M059J (cell line): ENCODE results near the gene ESYT2. TPM values are rescaled to one million over a fixed set of nuclear protein-coding genes. Genes with fewer than 3 reads are reported as not detected.

Experiments used
- DNase-seq: peaks from one replicate; pipeline ENCODE4 v3.0.0-alpha.2; 2012; ENCODE audit warnings: low read depth
- total RNA-seq: library from RNA; depleted of rRNA; stranded (reverse); fragments of >200 nt; shearing (Covaris generic); gene quantifications from 2 replicates; pipeline ENCODE4 v1.2.3, GENCODE V29; 2014

The ESYT2 gene
- total RNA-seq, 1 experiment from 2014 or later = 69.8 TPM

DNA sequence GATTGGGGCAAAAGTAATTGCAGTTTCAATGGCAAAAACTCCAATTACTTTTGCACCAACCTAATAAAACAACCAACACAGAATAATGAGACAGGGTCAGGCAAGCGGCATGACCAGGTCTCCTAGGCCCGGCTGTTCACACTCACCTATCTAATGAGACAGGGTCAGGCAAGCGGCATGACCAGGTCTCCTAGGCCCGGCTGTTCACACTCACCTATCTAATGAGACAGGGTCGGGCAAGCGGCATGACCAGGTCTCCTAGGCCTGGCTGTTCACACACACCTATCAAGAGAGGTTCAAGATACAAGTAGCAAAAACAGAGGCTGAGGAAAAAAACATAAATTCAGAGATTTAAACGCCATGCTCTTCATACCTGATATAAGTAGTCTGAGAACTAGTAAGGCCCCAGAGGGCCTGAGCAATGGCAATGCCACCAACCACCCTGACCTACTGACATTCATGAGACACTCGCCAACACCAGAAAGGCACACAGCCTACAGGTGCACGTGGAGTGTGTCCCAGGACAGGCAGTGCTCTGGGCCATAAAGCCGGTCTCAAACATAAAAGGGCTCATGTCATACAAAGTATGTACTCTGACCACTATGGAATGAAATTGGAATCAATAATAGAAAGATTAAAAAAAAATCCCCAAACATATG is 84.1 kb downstream of the ESYT2 start:
- DNase-seq = no peak

DNA sequence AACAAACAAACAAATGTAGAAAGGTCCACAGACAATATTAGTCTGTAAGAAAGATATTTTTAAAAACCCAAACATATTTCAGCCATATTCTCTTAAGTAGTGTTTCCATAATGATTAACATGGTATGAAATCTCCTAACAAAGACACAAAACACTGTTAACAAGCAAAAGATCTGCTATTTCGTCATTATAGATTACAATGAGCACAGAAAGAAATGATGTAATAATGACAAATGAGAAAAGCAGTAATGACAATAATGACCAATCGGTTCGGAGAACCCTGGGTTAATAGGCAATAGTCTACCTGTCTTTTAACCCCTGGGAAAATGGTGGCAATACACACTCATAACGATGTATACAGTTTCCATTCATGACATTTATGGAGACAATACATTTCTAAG is 85.2 kb downstream of the ESYT2 start:
- no peak for DNase-seq

DNA sequence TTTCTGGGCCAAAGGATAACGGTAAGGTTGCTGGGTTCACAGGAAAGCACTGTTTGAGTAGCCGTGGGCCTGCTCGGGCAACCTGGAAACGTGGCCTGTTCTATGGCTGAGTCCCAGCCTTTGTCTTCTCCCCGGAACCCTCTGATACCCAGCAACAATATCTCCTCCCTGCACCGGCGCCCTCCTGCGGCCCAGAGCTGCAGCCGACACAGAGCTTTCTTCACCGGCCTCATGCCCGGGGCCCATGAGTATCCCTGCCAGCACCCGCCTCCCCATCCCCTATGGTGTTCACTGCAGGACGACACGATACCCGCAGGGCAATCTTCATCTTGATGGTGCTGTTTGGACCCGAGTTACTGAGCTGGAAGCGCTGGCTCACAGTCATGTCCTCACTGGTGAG is 86.1 kb downstream of the ESYT2 start:
- DNase-seq = no peak

DNA sequence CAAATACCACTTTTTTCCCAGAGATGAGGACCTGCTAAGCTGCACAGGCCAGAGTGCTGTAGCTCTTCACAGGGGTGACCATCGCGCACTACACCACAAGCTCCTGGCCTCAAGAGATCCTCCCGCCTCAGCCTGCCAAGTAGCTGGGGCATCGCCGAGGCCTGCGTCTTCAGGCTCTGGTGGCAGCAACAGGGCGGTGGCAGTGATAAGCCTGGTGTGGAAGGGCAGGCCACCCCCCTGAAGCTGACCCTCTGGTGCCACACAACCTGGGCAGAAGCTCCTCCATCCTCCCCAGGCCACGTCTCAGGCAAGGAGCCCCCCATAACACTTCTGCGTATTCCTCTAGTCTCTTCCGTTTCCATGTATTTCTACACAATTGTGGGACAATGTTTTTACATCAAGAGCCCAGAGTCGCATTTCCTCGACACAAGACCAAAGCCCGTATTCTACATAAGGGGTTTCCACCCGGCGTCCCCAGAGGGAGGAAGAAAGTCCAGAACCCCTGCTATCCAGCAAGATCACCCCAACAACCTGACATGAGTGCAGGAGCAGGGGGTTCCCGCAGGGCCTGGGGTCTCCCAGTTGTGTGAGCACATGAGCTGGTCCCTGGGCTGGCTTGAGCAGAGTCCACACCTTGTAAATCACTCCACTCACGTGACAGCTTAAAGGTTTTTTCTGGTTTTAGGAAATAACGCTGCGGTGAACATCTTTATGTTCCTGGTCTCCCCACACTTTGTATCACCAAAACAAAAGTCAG is 87.1 kb downstream of the ESYT2 start:
- DNase-seq = peak; percentile 19

DNA sequence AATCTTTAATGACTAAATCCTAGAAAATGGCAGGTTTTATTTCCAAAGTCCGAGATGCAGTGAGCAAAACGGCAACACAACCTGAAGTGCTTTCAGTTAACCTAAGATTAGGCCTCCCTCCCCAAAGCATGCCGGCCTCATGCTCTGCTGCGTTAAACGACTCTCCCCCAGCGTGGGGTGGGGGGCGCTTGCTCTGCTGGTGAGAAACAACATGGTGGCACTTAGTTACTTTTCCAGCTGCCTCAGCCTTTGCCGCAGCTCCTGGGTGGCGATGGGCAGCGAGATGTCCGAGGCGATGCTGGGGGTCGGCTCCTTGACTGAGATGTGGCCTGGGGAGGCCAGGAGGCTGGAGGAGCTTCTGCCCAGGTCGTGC is 88.0 kb downstream of the ESYT2 start:
- no peak for DNase-seq

DNA sequence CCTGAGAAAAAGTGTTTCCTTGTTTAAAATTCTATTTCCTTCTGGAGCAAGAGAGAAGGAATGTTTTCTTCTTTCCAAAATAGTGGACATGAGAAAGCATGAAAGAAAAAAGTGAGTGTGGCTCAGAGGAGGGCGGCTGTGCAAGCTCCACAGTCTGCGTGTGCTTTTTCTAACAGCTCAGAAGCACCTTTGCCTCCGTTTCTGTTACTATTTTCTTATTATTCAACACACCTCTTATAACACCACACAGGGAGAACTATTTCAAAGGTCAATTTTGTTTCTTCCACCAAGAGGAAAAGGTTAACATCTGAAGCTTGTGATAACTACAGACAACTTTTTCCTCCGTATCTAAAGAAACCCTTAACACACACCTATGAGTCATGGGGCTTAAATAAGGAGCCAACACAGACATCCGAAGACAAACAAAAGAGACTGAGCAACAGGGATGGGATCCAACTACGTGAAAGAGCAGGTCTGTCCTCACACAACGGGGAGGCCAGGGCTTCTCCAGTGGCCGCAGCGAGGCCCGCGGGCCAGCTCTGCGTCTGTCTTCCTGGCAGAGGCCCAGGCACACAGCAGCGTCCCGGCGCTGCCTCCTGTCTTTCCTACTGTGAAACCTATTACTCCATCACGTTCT is 88.5 kb downstream of the ESYT2 start:
- peak; percentile 91 for DNase-seq

DNA sequence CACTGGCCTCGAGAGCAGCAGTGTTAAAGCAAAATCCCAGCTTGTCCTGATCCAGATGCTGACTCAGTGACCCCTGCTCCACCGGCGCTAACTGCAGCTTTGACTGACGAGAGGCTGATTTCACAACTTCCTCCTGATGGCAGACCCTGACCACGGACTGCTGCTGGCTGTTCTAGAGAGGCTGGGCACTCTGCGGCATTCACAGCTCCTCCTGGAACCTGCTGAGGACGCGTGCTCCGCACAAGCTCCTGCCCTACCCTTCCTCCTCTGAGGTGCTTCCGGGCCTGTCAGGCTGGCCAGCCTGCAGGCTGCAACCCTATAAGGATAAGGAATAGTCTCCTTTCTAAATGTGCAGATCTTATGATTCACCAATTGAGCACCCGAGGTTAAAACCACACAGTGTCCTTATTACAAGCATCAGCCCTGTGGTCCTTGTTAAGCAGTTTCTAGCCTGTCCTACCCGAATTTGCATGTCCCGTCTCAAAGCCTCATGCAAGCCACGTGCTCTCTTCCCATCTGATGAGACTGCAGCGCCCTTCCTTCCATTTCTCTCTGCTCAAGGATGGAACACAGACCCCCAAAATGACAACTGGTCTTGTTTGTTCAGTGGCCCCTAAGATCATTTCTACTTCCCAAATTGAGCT is 89.2 kb downstream of the ESYT2 start:
- DNase-seq = peak; percentile 95

DNA sequence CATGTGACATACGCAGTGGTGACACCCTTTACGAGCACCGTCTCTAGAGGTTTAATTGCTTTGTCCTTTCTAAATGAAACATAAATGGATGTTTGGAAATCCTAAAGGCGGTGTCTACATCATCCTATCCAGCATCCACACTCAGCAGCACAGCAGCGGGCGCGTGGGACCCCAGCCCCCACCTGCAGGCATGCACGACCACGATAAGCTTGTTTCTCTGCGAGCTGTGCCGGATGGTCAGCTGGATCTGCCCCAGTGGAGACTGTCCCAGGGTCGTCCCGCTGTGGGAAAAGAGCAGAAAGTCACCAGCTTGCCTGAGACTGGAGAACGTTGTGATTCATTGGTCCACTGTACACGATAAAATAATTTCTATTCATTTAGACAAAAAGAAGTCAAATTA is 90.5 kb downstream of the ESYT2 start:
- DNase-seq = no peak

DNA sequence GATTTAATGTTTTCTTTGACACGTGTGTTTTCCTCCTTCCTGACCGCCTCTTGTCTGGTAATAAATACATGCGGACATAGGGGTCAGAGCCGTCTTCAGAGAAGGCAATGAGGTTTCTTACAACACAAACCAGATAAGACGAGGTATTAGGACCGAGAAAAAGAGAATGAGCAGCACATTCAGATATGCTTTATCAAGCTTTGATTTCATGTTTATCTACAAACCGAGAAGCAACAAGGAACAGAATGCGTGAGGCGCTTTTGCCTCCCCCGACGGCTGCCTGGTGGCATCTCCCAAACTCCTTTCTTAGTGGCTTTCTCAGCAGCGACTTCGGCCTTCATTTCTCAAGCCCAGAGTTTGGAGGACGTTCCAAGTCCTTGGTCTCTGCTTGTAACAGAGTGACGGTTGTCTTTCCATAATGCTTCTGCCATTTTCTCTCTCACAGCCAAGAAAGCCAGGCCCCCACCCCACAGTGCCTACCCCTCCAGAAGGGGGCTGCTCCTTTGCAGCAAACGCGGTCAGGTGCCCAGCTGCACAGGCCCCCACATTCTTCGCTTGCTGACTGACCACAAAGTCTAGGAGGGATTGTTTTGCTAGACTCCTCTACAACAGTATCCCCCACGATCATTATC is 92.1 kb downstream of the ESYT2 start:
- DNase-seq = no peak

DNA sequence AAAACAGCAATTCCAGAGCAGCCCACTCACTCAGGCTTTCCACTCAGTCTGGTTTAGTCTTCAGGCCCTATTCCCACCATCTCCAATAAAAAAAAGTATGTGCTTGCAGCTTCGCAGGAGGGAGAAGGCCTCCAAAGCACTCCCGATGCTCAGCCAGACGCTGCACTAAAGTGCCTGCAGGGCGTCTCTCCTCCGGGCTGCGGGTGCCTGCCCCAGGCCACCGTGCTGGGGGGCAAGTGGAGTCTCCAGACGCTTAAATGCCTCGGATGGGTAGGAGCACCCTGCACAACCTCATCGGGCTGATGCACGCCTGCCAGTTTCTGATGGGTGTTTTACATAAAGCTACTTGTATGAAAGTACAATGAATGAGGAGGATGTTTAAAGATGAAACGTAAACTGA is 93.4 kb downstream of the ESYT2 start:
- DNase-seq = no peak

DNA sequence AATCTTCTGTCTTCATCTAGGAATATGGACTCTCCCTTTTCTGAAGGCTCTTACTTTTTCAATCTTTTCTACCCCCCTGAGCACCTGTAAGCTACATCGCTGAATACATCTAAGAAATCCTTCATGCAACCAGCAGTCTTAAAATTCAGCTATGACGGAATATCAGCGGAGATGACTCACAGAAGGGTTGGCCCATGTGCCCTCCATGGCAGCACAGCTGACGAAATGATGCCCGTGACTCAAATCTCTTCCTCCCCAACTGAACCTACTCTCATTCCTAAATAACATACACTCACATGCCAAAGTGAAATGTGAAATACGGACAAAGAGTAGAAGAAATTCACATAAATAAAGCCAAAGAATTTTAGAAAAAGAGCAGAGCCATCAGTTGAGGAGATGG is 94.4 kb downstream of the ESYT2 start:
- DNase-seq = no peak

DNA sequence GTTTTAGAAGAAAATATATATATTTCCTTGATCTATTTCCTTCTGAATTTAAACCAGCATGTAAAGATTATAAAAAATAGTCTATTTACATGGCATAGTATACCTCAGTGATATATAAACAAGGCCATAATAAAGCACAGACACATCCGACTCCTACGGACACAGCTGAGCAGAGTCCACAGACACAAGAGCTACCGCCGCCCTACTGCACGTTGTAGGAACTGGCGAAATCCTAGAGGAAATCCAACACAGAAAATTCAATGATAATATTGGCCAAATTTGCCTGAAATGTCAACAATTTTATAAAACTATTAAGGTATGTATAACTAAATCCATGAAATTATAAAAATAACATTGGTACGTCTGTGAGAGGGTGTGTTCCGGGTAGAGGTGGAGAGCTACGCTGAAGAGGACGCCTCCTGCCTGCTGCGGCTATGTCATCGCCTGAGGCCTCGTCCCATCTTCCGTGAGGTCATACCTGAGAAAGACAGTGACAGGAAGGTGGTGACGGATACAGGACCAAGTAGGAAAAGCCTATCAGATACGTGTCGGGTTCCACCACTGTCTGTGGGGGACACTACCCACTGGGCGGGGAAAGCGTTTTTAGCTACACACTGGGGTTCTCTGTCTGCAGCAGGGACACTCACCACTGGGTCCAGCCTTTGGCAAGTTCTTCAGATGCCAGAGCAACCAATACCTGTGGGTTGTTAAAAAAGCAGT is 95.4 kb downstream of the ESYT2 start:
- no peak for DNase-seq

DNA sequence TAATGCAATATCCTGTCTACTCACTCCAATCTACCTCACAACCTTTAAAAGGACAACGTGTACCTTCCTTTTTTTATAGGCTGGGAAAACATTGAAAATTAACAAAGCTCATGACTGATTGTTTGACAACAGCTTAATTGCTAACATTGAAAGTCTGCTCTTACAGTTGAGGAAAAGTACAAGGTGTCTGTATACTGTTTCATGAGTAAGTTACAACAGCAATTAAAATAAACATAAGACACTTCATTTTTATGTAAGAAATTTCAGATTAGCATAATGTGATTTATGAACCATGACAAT is 96.1 kb downstream of the ESYT2 start:
- DNase-seq = no peak

DNA sequence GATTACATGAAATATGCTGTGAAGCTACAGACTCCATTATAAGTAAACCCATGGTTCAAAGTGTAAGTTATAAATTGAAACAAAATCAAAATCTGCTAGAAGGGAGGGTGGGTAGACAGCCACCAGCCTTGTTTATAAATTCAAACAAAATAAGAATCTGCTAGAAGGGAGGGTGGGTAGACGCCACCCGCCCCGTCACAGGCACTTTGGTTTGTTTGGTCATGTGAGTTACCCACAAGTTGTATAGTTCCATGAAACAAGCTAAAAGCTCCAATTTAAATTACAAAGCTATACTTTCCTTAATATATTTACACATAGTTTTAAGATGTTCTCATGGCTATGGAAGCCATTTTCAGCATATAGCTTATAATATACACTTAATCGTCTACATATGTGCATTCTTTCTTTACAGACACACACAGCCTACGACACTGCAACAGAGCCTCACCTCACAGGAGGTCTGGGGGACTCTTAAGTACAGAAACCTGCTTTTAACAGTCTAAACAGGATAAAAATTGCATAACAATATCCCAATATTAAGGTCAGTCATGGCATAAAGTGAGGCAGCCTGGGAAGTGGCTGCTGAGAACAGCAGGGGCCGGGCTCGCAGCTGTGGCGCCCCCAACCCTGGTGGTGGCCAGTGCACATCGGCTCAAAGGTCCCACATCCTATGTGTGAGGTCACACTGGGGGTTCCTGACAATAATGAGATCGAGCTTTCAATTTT is 96.7 kb downstream of the ESYT2 start:
- DNase-seq = no peak

DNA sequence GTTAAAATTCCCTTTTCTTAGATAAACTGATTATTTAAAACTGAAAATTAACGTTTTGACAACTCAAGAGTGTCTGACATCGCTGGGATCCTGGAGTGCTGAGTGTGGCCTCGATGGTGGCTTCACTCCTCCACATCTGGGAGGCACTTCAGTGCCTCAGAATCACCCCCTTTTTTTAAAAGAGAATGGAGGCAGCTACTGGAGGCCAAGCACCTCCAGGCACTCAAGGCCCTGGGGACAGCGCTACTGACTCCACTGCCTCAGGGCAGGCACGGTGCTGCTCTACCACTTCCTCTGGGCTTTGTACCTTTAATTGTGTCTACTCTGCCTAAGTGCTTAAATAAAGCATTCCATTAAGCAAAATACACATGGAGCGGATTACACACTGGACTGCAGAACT is 97.5 kb downstream of the ESYT2 start:
- DNase-seq = no peak

DNA sequence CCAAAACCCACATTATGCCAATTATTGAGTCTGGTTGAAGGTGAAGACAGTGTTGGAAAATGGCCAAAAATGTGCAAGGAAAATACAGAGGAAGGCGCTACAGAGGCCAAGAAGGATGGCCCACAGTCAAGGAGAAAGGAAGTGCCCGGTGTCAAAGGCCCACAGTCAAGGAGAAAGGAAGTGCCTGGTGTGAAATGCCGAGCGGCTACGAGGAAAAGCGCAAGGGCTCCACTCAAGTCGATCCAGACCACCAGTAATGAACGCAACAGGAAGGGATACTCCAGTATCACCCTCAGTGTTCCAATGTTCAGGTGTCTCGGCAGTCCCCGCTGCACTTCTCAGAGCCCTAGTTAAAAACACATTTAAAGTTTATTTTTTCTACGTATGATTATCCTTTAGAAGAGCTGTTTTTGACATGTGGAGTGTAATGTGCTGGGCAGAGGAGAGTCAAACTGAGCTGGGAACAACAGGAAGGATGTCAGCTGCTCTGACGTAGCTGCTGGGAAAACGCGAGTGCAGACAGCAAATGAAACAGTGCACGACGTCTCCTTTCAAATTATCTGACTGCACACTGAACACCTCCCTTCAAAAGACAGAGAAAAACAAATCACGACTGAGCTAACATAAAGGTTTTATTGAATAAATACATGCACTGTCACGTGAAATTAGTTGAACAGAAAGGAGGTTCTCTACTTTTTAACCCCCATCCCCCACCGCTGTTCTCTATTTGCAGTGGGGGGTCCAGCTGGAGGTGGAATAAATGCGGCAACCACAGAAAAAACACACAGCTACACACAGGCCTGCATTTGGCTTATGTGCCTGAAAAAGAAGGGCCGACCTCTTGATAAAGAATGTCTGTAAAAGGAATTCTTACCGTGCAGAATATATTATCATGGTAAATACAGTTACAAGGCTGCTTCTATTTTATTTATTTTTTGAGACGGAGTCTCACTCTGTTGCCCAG is 98.6 kb downstream of the ESYT2 start:
- no peak for DNase-seq

DNA sequence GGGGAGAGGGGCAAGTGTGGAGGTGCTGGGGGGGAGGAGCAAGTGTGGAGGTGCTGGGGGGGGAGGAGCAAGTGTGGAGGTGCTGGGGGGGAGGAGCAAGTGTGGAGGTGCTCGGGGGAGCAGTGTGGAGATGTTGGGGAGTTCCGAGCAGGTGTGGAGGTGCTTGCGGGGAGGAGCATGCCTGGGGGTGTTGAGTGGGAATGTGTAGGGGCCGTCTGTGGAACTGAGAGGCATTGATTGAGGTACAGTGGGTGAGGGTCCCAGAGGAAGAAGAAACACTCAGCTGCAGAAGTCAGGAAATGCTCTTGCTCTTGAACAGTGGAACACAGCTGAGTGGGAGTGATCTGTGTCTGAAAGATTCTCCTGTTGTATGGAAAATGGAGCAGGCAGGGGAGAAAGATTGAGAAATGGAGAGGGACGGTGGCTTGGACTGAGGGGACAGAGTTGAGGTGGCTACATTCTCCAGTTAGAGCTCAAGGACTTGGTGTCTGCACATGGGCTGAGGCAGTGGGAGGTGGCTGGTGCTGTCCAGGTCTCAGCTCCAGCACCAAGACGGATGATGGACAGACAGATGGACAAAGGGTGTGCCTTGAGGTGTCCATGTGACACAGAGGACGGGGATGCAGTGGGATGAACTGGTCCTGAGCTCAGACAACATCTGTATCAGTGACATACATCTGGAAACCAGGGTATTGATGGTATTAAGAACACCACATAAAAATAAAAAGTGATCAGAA is 99.5 kb downstream of the ESYT2 start:
- DNase-seq = no peak

DNA sequence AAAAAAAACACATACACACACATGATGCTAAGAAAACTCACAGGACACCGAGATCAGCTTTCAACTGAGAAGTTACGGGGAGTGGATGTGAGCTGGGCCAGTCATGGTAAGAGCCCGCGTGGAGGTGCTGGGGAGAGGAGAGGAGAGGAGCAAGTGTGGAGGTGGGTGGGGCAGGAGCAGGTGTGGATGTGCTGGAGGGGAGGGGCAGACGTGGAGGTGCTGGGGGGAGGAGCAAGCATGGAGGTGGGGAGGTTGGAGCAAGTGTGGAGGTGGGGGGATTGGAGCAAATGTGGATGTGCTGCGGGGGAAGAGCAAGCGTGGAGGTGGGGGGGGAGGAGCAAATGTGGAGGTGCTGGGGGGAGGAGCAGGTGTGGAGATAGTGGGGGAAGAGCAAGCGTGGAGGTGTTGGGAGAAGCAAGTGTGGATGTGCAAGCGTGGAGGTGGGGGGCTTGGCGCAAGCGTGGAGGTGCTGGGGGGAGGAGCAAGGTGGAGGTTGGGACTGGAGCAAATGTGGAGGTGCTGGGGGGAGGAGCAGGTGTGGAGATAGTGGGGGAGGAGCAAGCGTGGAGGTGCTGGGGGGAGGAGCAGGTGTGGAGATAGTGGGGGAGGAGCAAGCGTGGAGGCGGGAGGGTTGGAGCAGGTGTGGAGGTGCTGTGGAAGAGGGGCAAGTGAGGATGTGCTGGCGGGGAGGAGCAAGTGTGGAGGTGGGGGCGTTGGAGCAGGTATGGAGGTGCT is 100.2 kb downstream of the ESYT2 start:
- no peak for DNase-seq

DNA sequence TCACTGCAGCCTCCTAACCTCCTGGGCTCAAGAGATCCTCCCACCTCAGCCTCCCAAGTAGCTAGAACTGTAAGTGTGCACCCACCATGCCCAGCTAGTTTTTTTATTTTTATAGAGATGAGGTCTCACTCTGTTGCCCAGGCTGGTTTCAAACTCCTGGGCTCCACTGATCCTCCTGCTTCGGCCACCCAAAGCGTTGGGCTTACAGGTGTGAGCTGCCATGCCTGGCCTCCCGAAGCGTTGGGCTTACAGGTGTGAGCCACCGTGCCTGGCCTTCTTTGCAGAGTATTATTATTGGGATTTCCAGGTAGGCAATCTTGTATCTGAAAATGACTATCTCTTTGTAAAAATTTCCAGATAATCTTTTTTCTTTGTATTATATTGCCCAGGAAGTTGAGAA is 101.6 kb downstream of the ESYT2 start:
- DNase-seq = no peak
